Esophagus squamous epithelium (tissue), 5 donors: Measurements from ENCODE around the gene FTCDNL1. TPM values are rescaled to one million over a fixed set of nuclear protein-coding genes. Genes with fewer than 3 reads are reported as not detected.

ENCODE experiments used
- DNase-seq: peaks from one replicate; lab custom pipeline; 2025; lab: John Stamatoyannopoulos, UW
- H3K27ac ChIP-seq, 4 donors: fragments of 200-600 bp; sonication (generic); one replicate each; pipeline ENCODE4 v1.5.1; 2016 to 2019; ENCODE audit warnings: mild to moderate bottlenecking in 1 of 4
- H3K27me3 ChIP-seq, 4 donors: fragments of 200-600 bp; sonication (generic); 1 replicate in 3 of 4; 2 replicates in 1 of 4; pipeline versions ENCODE4 v1.5.1 to v1.6.0; 2017 to 2021; ENCODE audit warnings: antibody characterized with exemption in 1 of 4
- H3K36me3 ChIP-seq, 3 donors: fragments of 200-600 bp; sonication (generic); one replicate each; pipeline ENCODE4 v1.5.1; 2016 to 2019
- H3K4me1 ChIP-seq, 3 donors: fragments of 200-600 bp; sonication (generic); one replicate each; pipeline ENCODE4 v1.5.1; 2017 to 2019
- H3K4me3 ChIP-seq, 4 donors: fragments of 200-600 bp; sonication (generic); 1 replicate in 3 of 4; 2 replicates in 1 of 4; pipeline ENCODE4 v1.5.1; 2016 to 2019; ENCODE audit warnings: mild to moderate bottlenecking in 2 of 4, moderate library complexity in 1 of 4
- H3K9me3 ChIP-seq, 3 donors: fragments of 200-600 bp; sonication (generic); one replicate each; pipeline ENCODE4 v1.5.1; 2016 to 2019
- CTCF ChIP-seq, 6 experiments: fragments of 450-650 bp in 4 of 6; fragments of 200-600 bp in 2 of 6; sonication (generic) in 2 of 6; IDR thresholded peaks; one replicate each; pipeline ENCODE4 v1.5.1; 2016 to 2019; ENCODE audit warnings: antibody characterized with exemption in 6 of 6, mild to moderate bottlenecking in 4 of 6, moderate library complexity in 4 of 6
- POLR2A ChIP-seq, 4 donors: fragments of 450-650 bp; IDR thresholded peaks; one replicate each; pipeline ENCODE4 v1.6.1; 2017; ENCODE audit warnings: antibody characterized with exemption in 4 of 4, mild to moderate bottlenecking in 4 of 4, moderate library complexity in 3 of 4
- WGBS, 2 donors: methylation state at CpG; one replicate each; pipeline ENCODE4 v1.1.5; 2018; 5-methylcytosine and 5-hydroxymethylcytosine counted together
- intact Hi-C: fragments of 100-400 bp; cut with DNase I; formaldehyde crosslinking; loops from one replicate; pipeline ENCODE4 v1.15.0; 2022
- total RNA-seq, 4 donors: library from RNA; depleted of rRNA; stranded (reverse); fragments of >200 nt; gene quantifications; one replicate each; pipeline ENCODE4 v1.1.0, GENCODE V29; 2016
- donor health status: DM: yes; HTN: yes; CAD: no.

The FTCDNL1 gene
- total RNA-seq, 4 donors from 2014 or later: 1.3 to 5.0 (median 2.6) TPM

- H3K36me3 ChIP-seq: no peaks in the 10 kb centered on the region
- TF ChIP-seq POLR2A (IDR thresholded peaks at IDR 0.05) (no peak), CTCF (IDR thresholded peaks at IDR 0.05) (no peak)
- DNase-seq: no peak
- peaks cover 0 to 3% (median 0%) of the 10 kb centered on the region in 4 donors for H3K27me3 ChIP-seq
- intact Hi-C loops: no loop called here
- 68 to 77% methylated on average over 1 of the region's 1 CpG for WGBS, 2 donors
- H3K9me3 ChIP-seq: peaks cover 0 to 16% (median 12%) of the 10 kb centered on the region in 3 donors
- H3K4me3 ChIP-seq: no peak overlapping the region
- H3K27ac ChIP-seq: no peak overlapping the region
- H3K4me1 ChIP-seq: no peaks in the 10 kb centered on the region
Observed at GRCh38 chr2:199875400-199875799, 24.4 kb upstream of the FTCDNL1 start.

GRCh38 chr2:199874209-199874608 is 23.2 kb upstream of the FTCDNL1 start:
- Histone ChIP-seq H3K9me3 (peaks cover 0 to 16% (median 12%) of the 10 kb centered on the region in 3 donors), H3K36me3 (no peaks in the 10 kb centered on the region), H3K27ac (no peak overlapping the region), H3K27me3 (peaks cover 0 to 3% (median 0%) of the 10 kb centered on the region in 4 donors), H3K4me1 (no peaks in the 10 kb centered on the region), H3K4me3 (no peak overlapping the region)
- 81 to 100% methylated on average over 1 of the region's 1 CpG for WGBS, 2 donors
- DNase-seq: no peak
- intact Hi-C loops: no loop called here
- TF ChIP-seq POLR2A (IDR thresholded peaks at IDR 0.05) (no peak), CTCF (IDR thresholded peaks at IDR 0.05) (no peak)

DNA sequence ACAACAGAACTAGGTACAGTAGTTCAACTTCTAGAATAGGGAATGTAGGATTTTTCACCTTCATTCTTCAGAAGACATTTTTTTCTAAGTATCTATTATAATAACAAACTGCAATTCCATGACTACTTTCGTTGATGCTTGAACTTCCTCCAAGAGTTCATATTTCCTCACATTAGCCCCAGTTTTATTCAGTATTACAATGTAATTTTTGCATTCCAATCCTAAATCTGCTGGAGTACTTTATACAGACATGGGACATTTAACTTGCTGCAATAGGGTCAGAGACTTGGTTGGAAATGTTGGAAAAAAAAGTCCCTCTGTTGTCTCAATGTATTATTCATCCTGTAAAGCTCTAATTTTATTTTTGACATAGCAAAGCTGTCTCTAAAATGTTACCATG is 19.6 kb upstream of the FTCDNL1 start:
- Histone ChIP-seq H3K4me1 (no peaks in the 10 kb centered on the region), H3K27me3 (peaks cover 0 to 3% (median 0%) of the 10 kb centered on the region in 4 donors), H3K27ac (no peak overlapping the region), H3K9me3 (peaks cover 0 to 16% (median 12%) of the 10 kb centered on the region in 3 donors), H3K4me3 (no peak overlapping the region), H3K36me3 (no peaks in the 10 kb centered on the region)
- DNase-seq: no peak
- 34 to 38% methylated on average over 1 of the region's 1 CpG for WGBS, 2 donors
- intact Hi-C loops: no loop called here
- no peak for TF ChIP-seq POLR2A (IDR thresholded peaks at IDR 0.05)
- no peak for TF ChIP-seq CTCF (IDR thresholded peaks at IDR 0.05)

- 44 to 47% methylated on average over 1 of the region's 1 CpG for WGBS, 2 donors
- Histone ChIP-seq H3K4me3 (no peak overlapping the region), H3K36me3 (no peaks in the 10 kb centered on the region), H3K9me3 (peaks cover 0 to 12% (median 11%) of the 10 kb centered on the region in 3 donors), H3K4me1 (no peaks in the 10 kb centered on the region), H3K27ac (no peak overlapping the region), H3K27me3 (peaks cover 0 to 3% (median 0%) of the 10 kb centered on the region in 4 donors)
- no peak for DNase-seq
- no peak for TF ChIP-seq CTCF (IDR thresholded peaks at IDR 0.05)
- no peak for TF ChIP-seq POLR2A (IDR thresholded peaks at IDR 0.05)
- intact Hi-C loops: no loop called here
Observed at GRCh38 chr2:199869653-199870052, 18.7 kb upstream of the FTCDNL1 start.

DNA sequence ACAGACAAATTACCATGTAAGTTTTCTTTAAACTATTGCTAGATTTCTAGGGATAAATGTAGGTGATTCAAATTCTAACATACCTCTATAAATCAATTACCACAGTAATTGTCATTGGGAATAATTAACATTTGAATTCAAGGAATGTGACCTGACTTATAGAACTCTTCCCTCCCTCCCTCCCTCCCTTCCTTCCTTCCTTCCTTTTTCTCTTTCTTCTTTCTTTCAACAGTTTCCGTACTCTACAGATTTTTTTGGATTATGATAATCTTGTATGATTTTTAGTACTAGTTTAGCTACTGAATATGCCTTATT is 18.2 kb upstream of the FTCDNL1 start:
- H3K9me3 ChIP-seq: peaks cover 0 to 7% (median 6%) of the 10 kb centered on the region in 3 donors
- no peaks in the 10 kb centered on the region for H3K4me1 ChIP-seq
- H3K27ac ChIP-seq: no peak overlapping the region
- TF ChIP-seq POLR2A (IDR thresholded peaks at IDR 0.05) (no peak), CTCF (IDR thresholded peaks at IDR 0.05) (no peak)
- H3K27me3 ChIP-seq: peaks cover 0 to 3% (median 0%) of the 10 kb centered on the region in 4 donors
- intact Hi-C loops: no loop called here
- no peaks in the 10 kb centered on the region for H3K36me3 ChIP-seq
- WGBS, 2 donors: 69% methylated on average over 1 of the region's 1 CpG
- no peak for DNase-seq
- no peak overlapping the region for H3K4me3 ChIP-seq
